ENCODE results near the gene ENPP7. TPM values are rescaled to one million over a fixed set of nuclear protein-coding genes. Genes with fewer than 3 reads are reported as not detected.

ENPP7 gene
- total RNA-seq, 1 donor from 2014 or later: not detected

- H3K4me1 Mint-ChIP-seq (ENCODE audit: low read depth): peaks cover 17% of the 10 kb centered on the region
- H3K9me3 Mint-ChIP-seq (ENCODE audit: low read depth): no peaks in the 10 kb centered on the region
- no peak for TF ChIP-seq CTCF (IDR thresholded peaks at IDR 0.05)
- DNase-seq (ENCODE audit: low spot score): no peak
- no peak overlapping the region for H3K4me3 Mint-ChIP-seq (ENCODE audit: unreplicated experiment)
- peaks cover 54% of the 10 kb centered on the region for H3K27me3 Mint-ChIP-seq (ENCODE audit: low read depth)
- H3K27ac Mint-ChIP-seq (ENCODE audit: unreplicated experiment): no peak overlapping the region
- H3K36me3 Mint-ChIP-seq (ENCODE audit: low read depth): peaks cover 2% of the 10 kb centered on the region
Observed at GRCh38 chr17:79691931-79692330, 38.8 kb upstream of the ENPP7 start.

DNA sequence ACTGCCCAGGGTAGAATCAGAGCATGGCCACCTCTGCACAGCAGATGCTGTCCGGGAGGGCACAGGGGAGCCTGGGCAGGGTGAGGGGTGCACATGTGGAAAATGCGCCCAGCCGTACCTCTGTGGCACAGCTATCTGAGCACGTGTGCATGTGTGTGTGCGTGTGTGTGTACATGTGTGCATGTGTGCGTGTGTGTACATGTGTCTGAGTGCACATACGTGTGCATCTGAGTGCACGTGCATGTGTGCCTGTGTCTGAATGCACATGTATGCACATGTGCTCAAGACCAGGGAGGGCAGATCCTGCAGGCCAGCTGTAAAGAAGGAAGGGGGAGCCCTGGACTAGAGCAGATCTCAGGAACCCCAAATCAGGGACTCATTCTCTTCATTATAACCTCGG lies 37.3 kb upstream of the ENPP7 start:
- no peak for DNase-seq (ENCODE audit: low spot score)
- H3K27me3 Mint-ChIP-seq (ENCODE audit: low read depth): peaks cover 45% of the 10 kb centered on the region
- H3K9me3 Mint-ChIP-seq (ENCODE audit: low read depth): no peaks in the 10 kb centered on the region
- H3K4me1 Mint-ChIP-seq (ENCODE audit: low read depth): peaks cover 24% of the 10 kb centered on the region
- TF ChIP-seq CTCF (IDR thresholded peaks at IDR 0.05): no peak
- peaks cover 2% of the 10 kb centered on the region for H3K36me3 Mint-ChIP-seq (ENCODE audit: low read depth)
- no peak overlapping the region for H3K4me3 Mint-ChIP-seq (ENCODE audit: unreplicated experiment)
- no peak overlapping the region for H3K27ac Mint-ChIP-seq (ENCODE audit: unreplicated experiment)

GRCh38 chr17:79695293-79695790 lies 35.4 kb upstream of the ENPP7 start:
- Mint-ChIP-seq H3K27me3 (ENCODE audit: low read depth) (peaks cover 30% of the 10 kb centered on the region), H3K4me3 (ENCODE audit: unreplicated experiment) (no peak overlapping the region), H3K27ac (ENCODE audit: unreplicated experiment) (no peak overlapping the region), H3K9me3 (ENCODE audit: low read depth) (no peaks in the 10 kb centered on the region), H3K36me3 (ENCODE audit: low read depth) (no peaks in the 10 kb centered on the region), H3K4me1 (ENCODE audit: low read depth) (peaks cover 24% of the 10 kb centered on the region)
- no peak for DNase-seq (ENCODE audit: low spot score)
- no peak for TF ChIP-seq CTCF (IDR thresholded peaks at IDR 0.05)

DNA sequence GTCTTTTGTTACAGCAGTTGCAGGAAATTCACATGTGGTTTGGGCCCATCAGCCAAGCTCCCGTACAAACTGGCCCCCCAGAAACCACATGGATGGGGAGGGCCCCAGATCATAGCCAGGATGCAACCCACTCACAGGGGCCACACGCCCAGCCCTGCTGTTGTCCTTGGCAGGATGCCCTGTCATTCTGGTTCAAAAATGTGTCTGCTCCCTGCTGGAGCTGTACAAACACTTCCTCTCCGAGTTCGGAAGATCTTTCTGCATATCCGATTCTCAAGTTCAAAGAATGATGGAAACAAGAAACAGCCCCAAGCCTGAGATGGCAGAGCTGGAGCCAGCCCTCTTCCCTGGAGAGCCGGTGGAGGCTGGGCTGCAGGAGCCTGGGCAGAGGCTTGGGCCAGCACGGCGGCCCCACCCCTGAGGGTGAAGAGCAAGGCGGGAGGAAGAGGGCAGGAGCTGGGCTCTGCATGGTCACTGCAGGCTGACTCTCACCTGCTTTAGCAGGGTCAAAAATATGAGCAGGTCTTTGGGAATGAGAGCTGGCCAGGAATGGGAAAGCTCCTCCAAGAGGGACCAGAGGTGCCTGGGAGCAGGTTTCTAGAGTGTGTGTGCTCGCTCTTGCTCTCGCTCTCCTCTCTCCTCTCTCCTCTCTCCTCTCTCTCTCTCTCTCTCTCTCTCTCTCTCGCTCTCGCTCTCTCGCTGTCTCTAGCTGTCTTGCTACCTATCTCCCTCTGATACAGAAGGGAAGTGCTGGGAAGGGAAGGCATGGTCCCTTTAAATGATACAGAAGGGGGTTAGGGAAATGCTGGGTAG lies 34.7 kb upstream of the ENPP7 start:
- no peak for DNase-seq (ENCODE audit: low spot score)
- no peak for TF ChIP-seq CTCF (IDR thresholded peaks at IDR 0.05)
- Mint-ChIP-seq H3K4me1 (ENCODE audit: low read depth) (peaks cover 24% of the 10 kb centered on the region), H3K9me3 (ENCODE audit: low read depth) (no peaks in the 10 kb centered on the region), H3K36me3 (ENCODE audit: low read depth) (no peaks in the 10 kb centered on the region), H3K27ac (ENCODE audit: unreplicated experiment) (no peak overlapping the region), H3K4me3 (ENCODE audit: unreplicated experiment) (no peak overlapping the region), H3K27me3 (ENCODE audit: low read depth) (peaks cover 27% of the 10 kb centered on the region)

- DNase-seq (ENCODE audit: low spot score): no peak
- peaks cover 24% of the 10 kb centered on the region for H3K27me3 Mint-ChIP-seq (ENCODE audit: low read depth)
- H3K27ac Mint-ChIP-seq (ENCODE audit: unreplicated experiment): no peak overlapping the region
- no peaks in the 10 kb centered on the region for H3K36me3 Mint-ChIP-seq (ENCODE audit: low read depth)
- H3K4me3 Mint-ChIP-seq (ENCODE audit: unreplicated experiment): no peak overlapping the region
- peaks cover 24% of the 10 kb centered on the region for H3K4me1 Mint-ChIP-seq (ENCODE audit: low read depth)
- no peaks in the 10 kb centered on the region for H3K9me3 Mint-ChIP-seq (ENCODE audit: low read depth)
- TF ChIP-seq CTCF (IDR thresholded peaks at IDR 0.05): no peak
Observed at GRCh38 chr17:79696610-79696982, 34.1 kb upstream of the ENPP7 start.

Measured in chondrocyte (in vitro differentiated cells).